Transverse colon (tissue), 4 donors: ENCODE results near the gene NUP133. TPM values are rescaled to one million over a fixed set of nuclear protein-coding genes. Genes with fewer than 3 reads are reported as not detected.

Experiments
- DNase-seq: peaks from one replicate; pipeline ENCODE4 v3.0.0-alpha.2; 2019
- H3K27ac ChIP-seq, 4 donors: fragments of 200-600 bp; sonication (generic); 2 replicates each; pipeline ENCODE4 v1.5.1; 2016 to 2018; ENCODE audit warnings: inconsistent platforms in 4 of 4
- H3K27me3 ChIP-seq: fragments of 200-600 bp; sonication (generic); 2 replicates; pipeline ENCODE4 v1.5.1; 2017; ENCODE audit warnings: inconsistent platforms
- H3K36me3 ChIP-seq, 4 donors: fragments of 200-600 bp; sonication (generic); 2 replicates each; pipeline ENCODE4 v1.5.1; 2017 to 2019; ENCODE audit warnings: inconsistent platforms in 4 of 4
- H3K4me1 ChIP-seq, 4 donors: fragments of 200-600 bp; sonication (generic); 2 replicates each; pipeline ENCODE4 v1.5.1; 2017 to 2020; ENCODE audit warnings: inconsistent platforms in 4 of 4
- H3K4me3 ChIP-seq, 4 donors: fragments of 200-600 bp; sonication (generic); 1 replicate in 1 of 4; 2 replicates in 3 of 4; pipeline versions ENCODE4 v1.5.1 to v1.6.1; 2017 to 2019; ENCODE audit warnings: inconsistent platforms in 4 of 4
- H3K9me3 ChIP-seq, 2 donors: fragments of 200-600 bp; sonication (generic); 2 replicates each; pipeline ENCODE4 v1.5.1; 2017 to 2019; ENCODE audit warnings: inconsistent platforms in 2 of 2
- CTCF ChIP-seq, 5 experiments: fragments of 200-600 bp in 3 of 5; fragments of 450-650 bp in 2 of 5; sonication (generic) in 3 of 5; IDR thresholded peaks; 1 replicate in 2 of 5; 2 replicates in 3 of 5; pipeline ENCODE4 v1.5.1; 2016 to 2017; ENCODE audit warnings: antibody characterized with exemption in 5 of 5, inconsistent platforms in 3 of 5, mild to moderate bottlenecking in 2 of 5, moderate library complexity in 1 of 5
- EP300 ChIP-seq: sonication (generic); formaldehyde crosslinking; IDR thresholded peaks from one replicate; pipeline ENCODE4 v1.6.1; 2017; ENCODE audit warnings: antibody characterized with exemption, low read depth
- POLR2A ChIP-seq: fragments of 450-650 bp; IDR thresholded peaks from one replicate; pipeline ENCODE4 v1.6.1; 2016; ENCODE audit warnings: antibody characterized with exemption, mild to moderate bottlenecking, moderate library complexity
- POLR2AphosphoS5 ChIP-seq, 3 donors: sonication (generic); formaldehyde crosslinking; IDR thresholded peaks; one replicate each; pipeline ENCODE4 v1.6.1; 2016; ENCODE audit warnings: antibody characterized with exemption in 3 of 3
- WGBS, 2 donors: methylation state at CpG; one replicate each; pipeline ENCODE4 v1.1.5; 2018; ENCODE audit warnings: low coverage in 1 of 2; 5-methylcytosine and 5-hydroxymethylcytosine counted together
- in situ Hi-C, 4 donors: fragments of 200-750 bp; cut with MboI; loops; one replicate each; pipeline versions ENCODE4 v1.15.0 to v1.15.1; 2017; ENCODE audit warnings: low sequenced_read_pairs in 3 of 4, low pct_ligation_motif_present in 1 of 4, low pct_unique_long_range_greater_than_20kb in 1 of 4
- intact Hi-C: fragments of 100-400 bp; cut with DNase I; formaldehyde crosslinking; loops from one replicate; pipeline ENCODE4 v1.15.1; 2023; ENCODE audit warnings: low total_unique reads
- total RNA-seq, 4 donors: library from RNA; depleted of rRNA; stranded (reverse); fragments of >200 nt; gene quantifications; one replicate each; pipeline ENCODE4 v1.1.0, GENCODE V29; 2016

NUP133 gene
- total RNA-seq, 4 donors from 2014 or later = 14.6 to 118 (median 22.9) TPM

- DNase-seq = no peak
- Histone ChIP-seq H3K27me3 (no peaks in the 10 kb centered on the region), H3K4me1 (no peaks in the 10 kb centered on the region), H3K4me3 (no peak overlapping the region), H3K36me3 (peaks cover 0 to 34% (median 15%) of the 10 kb centered on the region in 4 donors), H3K27ac (no peak overlapping the region), H3K9me3 (no peaks in the 10 kb centered on the region)
- 92 to 100% methylated on average over 3 to 4 of the region's 4 CpGs for WGBS, 2 donors
- in situ Hi-C loops = no loop called here
- intact Hi-C loops = no loop called here
- no peak for TF ChIP-seq POLR2AphosphoS5 (IDR thresholded peaks at IDR 0.05)
- TF ChIP-seq POLR2A = no peak
- no peak for TF ChIP-seq EP300
- no peak for TF ChIP-seq CTCF (IDR thresholded peaks at IDR 0.05)
Measured at GRCh38 chr1:229445828-229446227, 62.3 kb downstream of the NUP133 start.

- intact Hi-C loops (no loop called here), in situ Hi-C loops (no loop called here)
- Histone ChIP-seq H3K4me3 (no peak overlapping the region), H3K27me3 (peaks cover 11% of the 10 kb centered on the region), H3K27ac (no peak overlapping the region), H3K9me3 (no peaks in the 10 kb centered on the region), H3K4me1 (no peaks in the 10 kb centered on the region), H3K36me3 (peaks cover 0 to 21% (median 8%) of the 10 kb centered on the region in 4 donors)
- DNase-seq = no peak
- no peak for TF ChIP-seq EP300
- TF ChIP-seq POLR2AphosphoS5 (IDR thresholded peaks at IDR 0.05) = no peak
- no peak for TF ChIP-seq POLR2A
- no peak for TF ChIP-seq CTCF (IDR thresholded peaks at IDR 0.05)
- WGBS, 2 donors = 60 to 76% methylated on average over 1 to 5 of the region's 5 CpGs
Measured at GRCh38 chr1:229440851-229441537, 67.1 kb downstream of the NUP133 start.

GRCh38 chr1:229438021-229438420 lies 70.1 kb downstream of the NUP133 start:
- in situ Hi-C loops (no loop called here), intact Hi-C loops (no loop called here)
- 90 to 100% methylated on average over 3 of the region's 3 CpGs for WGBS, 2 donors
- no peaks in the 10 kb centered on the region for H3K9me3 ChIP-seq
- no peak for DNase-seq
- H3K4me1 ChIP-seq = peaks cover 0 to 7% (median 5%) of the 10 kb centered on the region in 4 donors
- H3K36me3 ChIP-seq = peaks cover 0 to 12% (median 6%) of the 10 kb centered on the region in 4 donors
- H3K27ac ChIP-seq = no peak overlapping the region
- H3K27me3 ChIP-seq = peaks cover 40% of the 10 kb centered on the region
- H3K4me3 ChIP-seq = no peak overlapping the region
- no peak for TF ChIP-seq POLR2A
- no peak for TF ChIP-seq POLR2AphosphoS5 (IDR thresholded peaks at IDR 0.05)
- no peak for TF ChIP-seq CTCF (IDR thresholded peaks at IDR 0.05)
- TF ChIP-seq EP300 = no peak

- Histone ChIP-seq H3K4me1 (peaks cover 0 to 12% (median 7%) of the 10 kb centered on the region in 4 donors), H3K27me3 (peaks cover 45% of the 10 kb centered on the region), H3K4me3 (no peak overlapping the region), H3K27ac (no peak overlapping the region), H3K9me3 (no peaks in the 10 kb centered on the region), H3K36me3 (peaks cover 0 to 11% (median 4%) of the 10 kb centered on the region in 4 donors)
- in situ Hi-C loops (no loop called here), intact Hi-C loops (no loop called here)
- WGBS, 2 donors = 98% methylated on average over 2 of the region's 2 CpGs; no CpG with 5 or more reads in 1 of the 2 donors
- DNase-seq = no peak
- TF ChIP-seq POLR2A (no peak), POLR2AphosphoS5 (IDR thresholded peaks at IDR 0.05) (no peak), CTCF (IDR thresholded peaks at IDR 0.05) (no peak), EP300 (no peak)
Measured at GRCh38 chr1:229437443-229437842, 70.7 kb downstream of the NUP133 start.
